AML-193 (cell line): ENCODE results near the gene PGLYRP3.

ENCODE experiments used
- DNase-seq, 2 experiments: peaks; one replicate each; lab custom pipeline; 2025; lab: John Stamatoyannopoulos, UW

The PGLYRP3 gene

GRCh38 chr1:153313288-153313687 is 536 bp upstream of the PGLYRP3 start:
- no peak for DNase-seq

DNA sequence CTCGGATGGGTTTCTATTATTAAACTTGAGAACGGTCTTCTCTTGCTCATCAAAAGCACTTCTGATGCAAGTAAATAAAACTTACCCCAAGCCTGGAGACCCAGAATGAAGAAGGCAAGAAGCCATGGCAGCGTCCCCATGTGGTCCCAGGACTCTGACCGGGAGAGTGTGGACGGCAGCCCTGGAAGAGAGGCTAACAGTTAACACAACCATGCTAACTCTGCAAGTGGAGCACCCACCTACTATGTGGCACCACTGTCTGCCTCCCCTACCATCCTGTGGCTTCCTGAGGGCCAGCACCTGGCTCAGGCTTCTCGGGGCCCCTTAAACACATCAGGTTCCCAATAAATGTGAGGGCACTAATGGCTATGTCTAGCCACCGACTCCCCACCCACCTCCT is 2.2 kb downstream of the PGLYRP3 start:
- no peak for DNase-seq

DNA sequence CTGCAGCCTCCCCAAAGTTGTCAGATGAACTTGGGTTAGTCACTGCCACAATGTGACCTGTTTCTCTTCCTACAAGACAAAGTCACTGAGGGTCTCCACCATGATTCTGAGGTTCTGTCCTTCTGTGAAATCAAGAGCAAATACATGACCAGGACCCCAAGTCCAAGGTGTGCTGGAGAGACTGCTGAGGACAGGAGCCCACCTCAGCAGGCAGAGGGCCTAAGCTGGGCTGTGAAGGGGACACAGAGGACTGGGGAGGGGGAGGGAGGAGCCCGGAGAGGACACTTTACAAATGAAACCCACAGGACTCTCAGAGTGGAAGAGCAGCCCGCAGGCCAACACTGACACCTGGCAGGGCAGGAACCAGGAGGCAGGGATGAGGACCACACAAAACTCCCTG is 3.3 kb downstream of the PGLYRP3 start:
- DNase-seq: no peak

GRCh38 chr1:153308540-153308939 is 4.2 kb downstream of the PGLYRP3 start:
- no peak for DNase-seq

GRCh38 chr1:153307221-153307600 is 5.5 kb downstream of the PGLYRP3 start:
- no peak for DNase-seq

DNA sequence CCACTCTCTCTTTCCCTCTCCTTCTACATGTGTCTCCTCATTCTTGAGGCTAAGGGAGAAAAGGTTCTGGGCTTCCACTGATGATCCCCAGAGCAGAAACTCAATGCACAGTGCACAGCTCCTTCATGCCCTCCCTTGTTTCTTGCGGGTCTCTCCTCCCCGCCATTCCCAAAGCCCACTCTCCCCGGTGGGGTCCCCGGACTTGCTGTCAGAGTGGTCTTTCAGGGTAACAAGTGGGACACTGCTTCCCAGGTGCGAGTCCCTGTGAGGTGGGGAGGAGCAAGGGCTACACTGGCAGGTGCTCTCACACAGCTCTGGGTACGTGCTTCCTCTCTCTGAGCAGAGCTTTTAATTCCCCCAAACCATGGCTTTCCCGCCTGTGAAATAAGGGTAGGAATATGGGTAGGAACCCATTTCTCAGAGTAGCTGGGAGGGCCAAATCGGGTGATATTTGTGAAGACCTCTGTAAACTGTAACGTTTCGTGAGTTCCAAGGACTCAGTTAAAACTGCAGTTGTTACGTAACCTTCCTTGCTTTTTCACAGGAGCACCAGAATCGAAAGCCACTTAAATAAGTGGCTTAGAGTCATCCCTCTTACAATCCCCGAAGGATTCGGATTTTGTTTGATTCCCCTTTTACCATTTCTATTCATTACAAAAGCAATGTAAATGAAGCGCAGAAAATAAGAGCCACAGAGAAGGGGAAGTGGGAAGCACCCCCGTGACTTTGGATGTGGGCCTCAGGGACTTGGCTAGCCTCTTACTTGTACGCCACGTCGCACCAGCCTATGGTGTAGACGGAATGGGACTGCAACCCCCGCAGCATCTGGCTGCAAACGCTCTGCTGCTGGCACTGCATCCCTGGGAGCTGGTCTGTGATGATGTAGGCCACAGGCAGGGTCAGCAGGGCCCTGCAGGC is 6.2 kb downstream of the PGLYRP3 start:
- DNase-seq: no peak

DNA sequence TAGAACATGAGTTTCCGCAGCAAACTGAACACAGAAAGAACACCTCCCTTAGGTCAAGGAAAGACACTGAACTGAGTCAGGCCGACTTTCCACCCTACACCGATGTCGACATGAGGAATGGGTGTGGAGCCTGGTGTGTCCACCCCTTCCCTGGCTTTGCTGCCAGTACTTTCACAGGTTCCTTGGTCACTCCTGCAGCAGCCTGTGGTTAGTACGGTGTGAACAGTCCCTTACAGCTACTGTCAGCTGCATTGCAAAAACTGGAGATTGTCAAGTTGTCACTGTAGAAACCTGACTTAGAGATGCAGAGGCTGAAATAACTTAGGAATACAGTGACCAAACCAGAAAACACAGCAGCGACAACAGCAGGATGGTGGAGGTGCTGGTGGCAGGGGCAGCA is 7.1 kb downstream of the PGLYRP3 start:
- no peak for DNase-seq

DNA sequence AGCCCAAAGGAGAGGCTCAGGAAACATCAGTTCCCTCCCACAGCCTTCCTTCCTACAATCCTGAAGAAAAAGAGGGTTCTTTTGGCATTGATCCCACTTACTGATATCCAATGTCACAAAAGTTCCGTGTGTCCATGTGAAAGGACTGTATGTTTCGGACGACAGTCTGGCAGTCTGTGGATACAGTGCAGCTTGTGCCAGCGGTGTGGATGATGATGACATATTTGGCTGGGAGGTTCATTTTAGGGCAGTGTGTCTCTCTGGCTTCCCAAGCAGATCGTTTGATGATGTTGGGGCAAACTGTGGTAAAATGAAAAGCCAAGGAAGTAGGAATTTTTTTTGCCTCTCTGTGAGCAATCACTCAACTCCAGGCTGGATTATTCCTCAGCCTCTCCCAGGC is 10.4 kb downstream of the PGLYRP3 start:
- no peak for DNase-seq

DNA sequence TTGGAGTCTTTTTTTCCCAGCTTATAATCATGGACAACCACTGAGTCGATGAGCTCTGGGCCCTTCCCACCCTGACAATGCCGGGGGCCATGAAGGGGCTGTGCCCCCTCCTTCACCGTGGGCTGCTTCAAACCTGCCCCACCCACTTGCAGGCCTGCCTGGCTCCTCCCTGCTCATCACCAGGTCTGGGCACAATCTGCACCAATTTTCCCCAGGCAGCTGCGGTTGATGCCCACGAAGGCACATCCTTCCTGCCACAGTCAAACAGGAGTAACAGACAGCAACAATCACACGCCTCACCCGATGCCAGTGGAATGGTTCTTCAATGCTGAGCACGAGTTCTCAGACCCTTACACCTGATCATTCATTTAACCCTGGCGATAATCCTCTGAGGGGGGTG is 18.9 kb downstream of the PGLYRP3 start:
- DNase-seq: no peak

DNA sequence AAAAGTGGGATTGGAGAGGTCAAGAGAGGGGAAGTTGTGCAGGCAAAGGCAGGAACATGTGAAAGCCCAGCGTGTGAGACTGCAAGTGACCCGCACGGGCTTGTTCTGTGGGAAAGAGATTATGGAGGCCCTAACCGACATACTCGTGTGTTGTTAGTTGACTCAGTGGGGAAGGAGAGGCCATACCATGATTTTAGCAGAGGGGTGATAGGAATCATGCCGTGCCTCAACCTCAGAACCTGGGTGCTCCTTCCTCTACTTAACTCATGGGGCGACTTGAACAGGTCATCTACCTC is 19.3 kb downstream of the PGLYRP3 start:
- no peak for DNase-seq

GRCh38 chr1:153292740-153293479 is 19.8 kb downstream of the PGLYRP3 start:
- no peak for DNase-seq

DNA sequence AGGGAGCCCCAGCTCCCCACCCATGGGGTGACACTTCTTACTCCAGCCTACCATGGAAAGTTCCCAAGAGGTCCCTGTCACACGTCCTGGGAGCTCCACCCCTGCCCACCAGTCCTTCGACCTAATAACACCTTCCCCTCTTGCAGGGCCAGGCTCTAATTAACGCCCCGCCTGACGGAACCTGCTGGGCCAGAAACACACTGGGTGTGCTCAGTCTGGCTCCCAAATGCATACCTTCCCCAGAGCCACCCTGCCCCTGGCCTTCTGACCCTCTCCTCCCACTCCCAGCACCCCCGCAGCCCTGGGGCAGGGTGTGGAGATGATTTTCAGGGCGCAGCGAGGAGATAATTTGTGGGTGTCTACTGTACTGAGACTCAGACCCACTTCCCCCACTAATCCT is 20.6 kb downstream of the PGLYRP3 start:
- no peak for DNase-seq

DNA sequence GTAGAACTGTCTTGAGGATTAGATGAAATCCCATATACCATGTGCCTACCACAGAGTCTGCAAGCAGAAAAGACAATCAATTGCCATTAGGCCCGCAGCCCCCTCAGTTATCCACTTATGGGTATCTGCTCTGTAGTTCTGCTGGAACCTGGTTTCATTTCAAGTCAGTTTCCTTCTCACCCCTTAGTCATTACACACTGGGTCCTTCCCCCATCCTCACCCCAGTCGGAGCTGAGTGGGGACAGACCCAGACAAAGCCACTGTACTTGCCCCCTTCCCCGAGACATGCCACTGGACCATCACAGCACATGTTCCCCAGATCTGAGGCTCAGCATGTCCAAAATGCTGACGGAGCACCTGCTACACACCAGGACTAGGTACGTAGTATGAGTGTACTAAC is 21.2 kb downstream of the PGLYRP3 start:
- no peak for DNase-seq

DNA sequence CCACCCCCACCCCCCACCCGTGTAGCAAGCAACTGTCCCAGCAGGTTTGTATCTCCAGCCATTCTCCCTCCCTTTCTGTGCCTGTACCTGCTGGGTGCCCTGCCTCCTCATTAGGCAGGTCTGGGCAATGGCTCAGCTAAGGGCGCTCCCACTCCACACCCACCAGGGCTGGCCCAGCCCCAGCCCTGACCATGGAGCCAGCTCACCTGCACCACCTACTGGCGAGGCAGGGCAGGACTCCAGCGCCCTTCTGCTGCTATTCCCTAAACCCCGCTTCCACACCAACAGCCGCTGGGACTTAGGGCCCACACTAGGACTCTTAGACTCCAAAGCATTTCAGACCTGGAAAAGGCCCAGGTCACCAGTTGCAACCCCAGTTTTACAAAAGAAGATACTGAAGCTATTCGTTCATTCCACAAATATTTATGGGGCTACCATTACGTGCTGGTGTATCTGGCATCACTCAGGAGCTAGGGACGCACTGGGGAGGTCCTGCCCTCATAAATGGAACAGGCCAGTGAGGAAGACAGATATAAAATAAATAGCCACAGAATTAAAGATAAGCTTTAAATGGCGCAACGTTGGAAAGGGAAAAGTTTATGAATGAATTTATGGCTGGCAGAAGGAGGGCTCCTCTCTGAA is 24.0 kb downstream of the PGLYRP3 start:
- DNase-seq: no peak

- no peak for DNase-seq
These were observed 34.9 kb downstream of the PGLYRP3 start for GRCh38 chr1:153277852-153278251.

GRCh38 chr1:153272186-153272585 is 40.6 kb downstream of the PGLYRP3 start:
- no peak for DNase-seq

GRCh38 chr1:153271711-153272110 is 41.0 kb downstream of the PGLYRP3 start:
- no peak for DNase-seq

DNA sequence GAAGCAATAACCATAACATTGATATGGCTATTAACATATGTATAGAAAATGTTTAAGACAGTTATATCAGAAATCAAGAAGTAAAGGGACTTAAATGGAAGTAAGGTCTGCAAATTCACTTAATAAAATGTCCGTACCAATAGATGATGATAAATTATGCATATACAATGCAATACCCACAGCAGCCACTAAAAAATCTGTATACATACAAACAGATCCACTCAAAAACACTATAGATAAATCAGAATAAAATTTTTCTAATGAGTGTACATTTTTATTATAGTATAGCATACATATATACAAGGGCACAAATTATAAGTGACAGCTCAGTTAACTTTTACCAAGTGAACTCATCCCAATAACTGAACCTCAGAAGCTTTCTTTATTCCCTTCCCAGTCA is 47.3 kb downstream of the PGLYRP3 start:
- no peak for DNase-seq

DNA sequence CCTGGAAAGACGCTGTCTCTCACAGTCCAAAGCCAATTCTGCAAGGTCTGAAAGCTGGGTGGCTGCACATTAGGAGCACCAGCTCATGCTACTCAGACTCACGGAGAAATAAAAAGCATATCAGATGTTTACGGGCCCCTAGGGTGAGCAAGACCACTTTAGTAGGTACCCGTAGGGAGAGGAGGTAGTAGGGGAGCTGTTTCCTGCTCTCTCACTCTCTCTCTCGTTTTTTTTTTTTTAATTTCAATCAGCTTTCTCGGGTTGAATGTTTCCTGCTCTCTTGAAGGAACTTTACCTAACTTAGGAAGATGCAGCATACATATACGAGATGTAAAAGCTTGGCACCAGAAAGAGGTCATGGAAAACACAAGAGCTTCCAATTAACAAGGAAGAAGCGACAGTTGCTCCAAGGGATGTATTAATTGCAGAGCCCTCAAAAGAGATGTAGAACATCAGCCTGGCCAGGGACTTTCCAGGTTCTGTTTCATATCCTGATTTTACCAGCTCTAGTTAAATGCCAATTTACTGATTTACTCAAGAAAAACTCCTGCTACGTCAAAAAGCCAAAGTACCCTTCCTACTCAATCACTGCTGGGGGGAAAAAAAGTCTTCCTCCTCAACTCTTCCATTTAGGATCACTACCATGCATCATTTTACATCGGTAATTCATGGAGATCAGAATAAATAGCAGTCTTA is 50.1 kb downstream of the PGLYRP3 start:
- no peak for DNase-seq

DNA sequence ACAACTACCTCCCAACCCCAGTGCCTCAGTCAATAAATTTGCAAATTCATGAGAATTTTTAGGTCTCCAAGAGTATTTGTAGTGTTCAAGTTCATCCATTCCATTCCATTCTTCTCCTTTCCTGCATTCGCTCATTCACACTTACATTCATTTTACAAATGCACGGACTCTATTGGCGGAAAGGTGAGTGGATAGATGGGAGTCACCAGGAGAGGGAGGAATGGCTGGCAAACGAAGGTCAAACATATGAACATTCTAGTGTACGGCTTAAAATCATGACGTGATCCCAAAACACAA is 50.7 kb downstream of the PGLYRP3 start:
- no peak for DNase-seq

GRCh38 chr1:153261281-153262069 is 51.3 kb downstream of the PGLYRP3 start:
- no peak for DNase-seq
